Right lung (tissue), 5 donors: Measurements from ENCODE around the gene MIOS. TPM values are rescaled to one million over a fixed set of nuclear protein-coding genes. Genes with fewer than 3 reads are reported as not detected.
"Not testable (repeated sequence)": the region's sequence is repeated elsewhere in the genome, so short reads cannot be mapped to it uniquely, and the experiment has no call there.

ENCODE experiments used
- DNase-seq, 2 donors: peaks; one replicate each; pipeline ENCODE4 v3.0.0-alpha.2; 2013
- polyA plus RNA-seq, 5 donors: library from polyadenylated mRNA; unstranded; fragments of 120-200 nt; gene quantifications; one replicate each; pipeline versions ENCODE4 v1.2.1 to v1.2.3, GENCODE V29; 2013; ENCODE audit warnings: inconsistent platforms in 1 of 5, low replicate concordance in 1 of 5; ENCODE audit not compliant: insufficient read length in 5 of 5, insufficient read depth in 1 of 5

Gene MIOS
- polyA plus RNA-seq, 5 donors: 26.5 to 44.5 (median 39.9) TPM

DNA sequence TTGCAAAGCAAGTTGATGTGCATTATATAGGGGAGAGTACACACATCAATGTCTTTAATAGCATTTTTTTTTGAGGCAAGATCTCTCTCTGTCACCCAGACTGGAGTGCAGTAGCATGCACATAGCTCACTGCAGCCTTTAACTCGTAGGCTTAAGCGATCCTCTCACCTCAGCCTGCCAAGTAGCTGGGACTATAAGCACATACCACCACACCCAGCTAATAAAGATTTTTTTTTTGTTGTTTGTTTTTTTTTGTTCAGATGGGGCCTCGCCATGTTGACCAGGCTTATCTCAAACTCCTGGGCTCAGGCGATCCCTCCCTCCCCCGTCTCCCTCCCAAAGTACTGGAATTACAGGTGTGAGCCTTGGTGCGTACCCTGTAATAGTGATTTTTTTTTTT, 75.4 kb downstream of the MIOS start:
- DNase-seq: no peak

DNA sequence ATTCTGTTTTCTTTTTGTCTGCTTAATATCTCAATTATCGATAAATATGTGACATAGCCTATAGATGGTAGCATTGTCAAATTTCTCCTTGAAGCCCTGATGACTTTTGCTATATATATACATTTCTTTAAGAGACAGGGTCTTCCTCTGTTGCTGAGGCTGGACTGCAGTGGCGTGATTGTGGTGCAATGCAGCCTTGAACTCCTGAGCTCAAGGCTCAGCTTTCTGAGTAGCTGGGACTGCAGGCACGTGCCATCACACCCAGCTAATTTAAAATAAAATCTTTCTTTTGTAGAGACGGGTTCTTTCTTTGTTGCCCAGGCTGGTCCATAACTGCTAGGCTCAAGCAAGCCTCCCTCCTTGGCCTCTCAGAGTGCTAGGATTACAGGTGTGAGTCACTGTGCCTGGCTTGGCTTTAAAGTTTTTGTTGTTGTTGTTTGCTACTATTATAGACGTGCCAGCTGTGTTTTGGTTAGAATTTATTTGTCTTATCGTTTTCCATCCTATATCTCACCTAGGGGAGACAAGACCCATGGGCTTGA, 80.9 kb downstream of the MIOS start:
- no peak for DNase-seq

DNA sequence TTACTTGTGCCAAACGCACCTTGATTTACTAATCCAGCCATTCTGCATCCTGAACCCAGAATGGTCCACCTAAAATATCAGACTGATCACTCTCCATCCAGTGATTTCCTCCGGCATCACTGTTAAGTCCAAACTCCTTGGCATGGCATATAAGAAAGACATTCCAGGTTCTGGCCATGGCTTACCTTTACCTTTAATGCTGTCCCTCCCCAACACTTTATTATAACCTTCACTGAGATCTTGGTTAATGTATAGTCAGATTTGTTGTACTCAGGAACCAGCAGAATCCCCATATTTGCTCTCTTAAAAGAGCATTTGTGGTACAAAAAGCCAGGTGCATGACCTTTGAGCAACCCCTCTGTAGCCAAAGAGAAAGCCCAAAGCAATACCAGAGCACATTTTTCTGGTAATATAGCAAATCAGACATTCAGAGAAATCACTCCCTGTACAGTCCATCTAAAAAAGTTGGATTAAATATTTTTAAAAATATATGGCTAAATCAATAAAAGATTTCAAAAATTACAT, 84.1 kb downstream of the MIOS start:
- DNase-seq: no peak

DNA sequence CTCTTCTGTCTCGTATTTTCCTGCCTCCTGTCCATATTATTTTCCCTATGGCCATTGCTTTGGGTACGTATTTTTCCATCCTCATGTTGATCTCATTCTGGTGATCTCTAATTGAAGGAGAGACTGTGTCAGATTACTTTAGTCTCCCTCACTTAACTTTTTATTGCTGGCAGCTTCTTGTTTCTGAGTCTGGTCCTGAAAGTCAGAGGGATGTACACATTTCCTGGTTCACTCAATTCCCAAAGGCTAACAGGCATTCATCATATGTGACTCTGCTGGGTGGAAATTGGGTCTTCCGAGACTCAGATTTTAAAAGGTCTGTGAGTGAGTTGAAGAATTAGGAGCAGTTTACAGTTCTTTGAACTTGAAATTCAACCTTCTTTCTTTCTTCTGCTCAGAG, 84.8 kb downstream of the MIOS start:
- DNase-seq: no peak

DNA sequence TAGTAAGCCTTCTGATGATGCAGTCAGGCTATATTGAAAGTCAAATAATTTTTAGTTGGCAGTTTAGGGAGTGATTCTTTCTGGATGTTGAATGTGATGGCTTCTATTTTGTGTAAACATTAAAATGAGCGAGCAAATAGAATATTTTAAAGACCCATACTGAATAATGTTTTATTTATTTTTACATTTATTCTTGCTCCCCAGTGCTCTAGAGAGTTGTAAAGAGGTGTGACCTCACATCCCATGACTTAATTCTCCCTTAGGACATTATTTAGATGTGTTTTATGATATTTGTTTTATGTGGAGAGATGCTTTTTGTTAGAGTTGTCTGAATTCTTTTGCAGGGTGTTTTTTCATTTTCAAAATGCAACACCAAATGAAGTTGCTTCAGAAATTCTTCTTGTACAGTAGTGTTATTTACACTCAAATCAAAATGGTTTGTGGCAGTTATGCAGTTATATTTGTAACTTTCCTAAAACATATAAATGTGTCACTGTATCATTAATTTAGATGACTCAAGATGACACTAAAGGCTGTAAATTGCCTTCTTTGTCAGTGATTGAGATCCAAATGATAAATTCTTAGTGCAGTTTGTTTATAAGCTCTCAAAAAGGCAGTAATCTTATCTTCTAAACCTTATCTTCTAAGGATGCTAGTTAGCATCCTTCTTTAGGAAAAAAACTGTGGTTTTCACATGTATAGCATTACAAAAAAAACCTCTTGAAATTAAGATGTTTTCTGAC, 86.3 kb downstream of the MIOS start:
- DNase-seq: no peak

DNA sequence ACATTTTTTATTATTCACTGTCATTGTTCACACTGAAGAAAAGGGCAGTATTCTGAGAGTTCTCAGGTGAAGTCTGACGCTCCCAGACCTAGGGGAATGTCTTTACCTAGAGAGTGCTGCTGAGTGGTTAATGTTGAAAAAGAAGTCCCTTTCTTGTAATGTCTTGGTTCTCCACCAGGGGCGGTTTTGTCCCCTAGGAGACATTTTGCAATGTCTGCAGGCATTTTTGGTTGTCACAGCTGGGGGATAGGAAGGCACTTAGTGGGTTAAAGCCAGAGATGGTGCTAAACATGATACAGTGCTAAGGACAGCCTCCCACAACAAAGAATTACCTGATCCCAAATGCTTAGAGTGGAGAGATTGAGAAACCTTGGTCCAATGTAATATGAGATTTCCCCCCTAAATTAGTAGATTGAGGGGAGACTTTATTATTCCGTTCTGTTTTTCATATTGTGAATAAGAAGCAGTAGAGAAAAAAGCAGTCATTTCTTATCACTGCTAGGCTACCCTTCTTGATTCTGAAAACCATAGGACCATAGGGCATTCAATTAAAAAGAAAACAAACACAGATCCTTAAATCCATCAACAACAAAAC, 87.0 kb downstream of the MIOS start:
- no peak for DNase-seq

- DNase-seq: no peak
Observed at GRCh38 chr7:7654964-7655715, 88.5 kb downstream of the MIOS start.

GRCh38 chr7:7656459-7656858, 89.8 kb downstream of the MIOS start:
- not testable (repeated sequence) for DNase-seq

Other genes starting within 250 kb of the MIOS start
- gene COL28A1, start 31.0 kb upstream of the MIOS start, polyA plus RNA-seq: 1 to 10 TPM; 1.6 to 3.1 (median 2.2) TPM
- gene UMAD1, start 73.9 kb downstream of the MIOS start, polyA plus RNA-seq: 10 to 100 TPM; 13.7 to 16.5 (median 15.3) TPM
- 10 to 100 TPM; 38.6 to 65.2 (median 43.9) TPM for gene RPA3, start 151.7 kb downstream of the MIOS start, polyA plus RNA-seq